Activated T-helper 17 cell treated with anti-CD3 and anti-CD28 coated beads, Interleukin-2, amount 50 U/mL, for 72 hours (primary cell): Measurements from ENCODE around the gene ITGAX. TPM values are rescaled to one million over a fixed set of nuclear protein-coding genes. Genes with fewer than 3 reads are reported as not detected.

Experiments
- ATAC-seq: fragments of 150-1000 bp; cut with Tn5 transposase; replicated peaks from 2 replicates; pipeline ENCODE4 v1.10.0; 2021; ENCODE audit warnings: mild to moderate bottlenecking, moderate library complexity
- H3K27ac Mint-ChIP-seq: one replicate; pipeline ENCODE4 v1.8.0; 2022; ENCODE audit warnings: mixed read lengths
- H3K27me3 Mint-ChIP-seq: one replicate; pipeline ENCODE4 v1.8.0; 2022; ENCODE audit warnings: mixed read lengths
- H3K36me3 Mint-ChIP-seq: one replicate; pipeline ENCODE4 v1.8.0; 2022; ENCODE audit warnings: low read depth, mild to moderate bottlenecking, mixed read lengths
- H3K4me1 Mint-ChIP-seq: one replicate; pipeline ENCODE4 v1.8.0; 2022; ENCODE audit warnings: mixed read lengths
- H3K4me3 Mint-ChIP-seq: one replicate; pipeline ENCODE4 v1.8.0; 2022; ENCODE audit warnings: mild to moderate bottlenecking, mixed read lengths
- H3K9me3 Mint-ChIP-seq: one replicate; pipeline ENCODE4 v1.8.0; 2022; ENCODE audit warnings: mixed read lengths
- total RNA-seq, 2 donors: library from RNA; stranded (reverse); gene quantifications; one replicate each; pipeline ENCODE4 v1.2.3, GENCODE V29; 2022

The ITGAX gene
- total RNA-seq, 2 donors from 2014 or later, result 25.5 to 50.4 TPM

DNA sequence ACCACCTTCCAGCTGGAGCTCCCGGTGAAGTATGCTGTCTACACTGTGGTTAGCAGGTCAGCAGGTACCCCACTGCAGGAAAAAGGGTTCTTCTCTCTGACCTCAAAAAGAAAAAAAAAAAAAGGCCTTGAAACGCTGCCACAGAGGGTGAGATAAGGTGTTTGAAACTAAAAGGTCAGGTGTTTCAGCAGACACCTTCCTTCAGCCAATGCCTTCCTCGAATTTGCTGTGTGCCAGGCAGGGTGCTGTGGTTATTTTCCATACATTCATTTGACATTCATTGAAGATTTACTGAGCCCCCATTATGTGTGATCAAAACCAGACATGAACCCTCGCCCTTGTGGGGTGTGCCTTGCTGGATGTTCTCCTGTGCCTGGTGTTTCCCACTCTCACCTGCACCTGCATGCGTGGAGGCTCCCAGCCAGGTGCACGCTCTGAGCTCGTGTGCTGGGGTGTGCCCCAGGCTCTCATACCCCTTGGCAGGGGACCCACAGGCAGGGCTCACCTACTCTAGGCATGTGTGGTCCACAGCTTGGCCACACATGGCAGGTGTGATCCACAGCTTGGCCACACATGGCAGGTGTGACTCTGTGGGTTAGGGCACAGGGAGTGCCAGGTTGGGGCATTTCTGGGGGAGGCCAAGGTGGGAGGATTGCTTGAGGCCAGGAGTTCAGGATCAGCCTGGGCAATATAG lies 22.4 kb downstream of the ITGAX start:
- ATAC-seq, result no peak
- H3K4me3 Mint-ChIP-seq, result no peak overlapping the region
- H3K36me3 Mint-ChIP-seq, result no peaks in the 10 kb centered on the region

GRCh38 chr16:31380201-31380600 lies 25.2 kb downstream of the ITGAX start:
- H3K4me1 Mint-ChIP-seq, result peaks cover 3% of the 10 kb centered on the region
- H3K36me3 Mint-ChIP-seq, result no peaks in the 10 kb centered on the region
- H3K4me3 Mint-ChIP-seq, result no peak overlapping the region
- no peak for ATAC-seq
- H3K27ac Mint-ChIP-seq, result no peak overlapping the region
- H3K9me3 Mint-ChIP-seq, result no peaks in the 10 kb centered on the region
- H3K27me3 Mint-ChIP-seq, result peaks cover 6% of the 10 kb centered on the region

More for the DNA sequence above, 22.4 kb downstream of the ITGAX start:
- H3K27ac Mint-ChIP-seq, result no peak overlapping the region
- no peaks in the 10 kb centered on the region for H3K9me3 Mint-ChIP-seq
- H3K27me3 Mint-ChIP-seq, result peaks cover 1% of the 10 kb centered on the region
- peaks cover 1% of the 10 kb centered on the region for H3K4me1 Mint-ChIP-seq

DNA sequence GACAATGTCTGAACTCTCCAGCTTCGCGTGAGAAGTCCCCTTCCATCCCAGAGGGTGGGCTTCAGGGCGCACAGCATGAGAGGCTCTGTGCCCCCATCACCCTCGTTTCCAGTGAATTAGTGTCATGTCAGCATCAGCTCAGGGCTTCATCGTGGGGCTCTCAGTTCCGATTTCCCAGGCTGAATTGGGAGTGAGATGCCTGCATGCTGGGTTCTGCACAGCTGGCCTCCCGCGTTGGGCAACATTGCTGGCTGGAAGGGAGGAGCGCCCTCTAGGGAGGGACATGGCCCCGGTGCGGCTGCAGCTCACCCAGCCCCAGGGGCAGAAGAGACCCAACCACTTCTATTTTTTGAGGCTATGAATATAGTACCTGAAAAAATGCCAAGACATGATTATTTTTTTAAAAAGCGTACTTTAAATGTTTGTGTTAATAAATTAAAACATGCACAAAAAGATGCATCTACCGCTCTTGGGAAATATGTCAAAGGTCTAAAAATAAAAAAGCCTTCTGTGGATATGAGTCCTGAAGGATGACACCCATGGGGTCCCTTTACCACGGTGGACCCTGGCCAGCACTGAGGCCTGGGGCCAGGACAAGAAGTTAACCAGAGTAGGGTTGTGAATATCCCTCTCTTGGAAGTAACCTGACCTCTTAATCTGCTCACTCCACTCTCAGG lies 27.6 kb downstream of the ITGAX start:
- peaks cover 6% of the 10 kb centered on the region for H3K27me3 Mint-ChIP-seq
- peak; percentile 40 for ATAC-seq
- peaks cover 14% of the 10 kb centered on the region for H3K4me1 Mint-ChIP-seq
- H3K9me3 Mint-ChIP-seq, result no peaks in the 10 kb centered on the region
- no peak overlapping the region for H3K27ac Mint-ChIP-seq
- no peak overlapping the region for H3K4me3 Mint-ChIP-seq
- no peaks in the 10 kb centered on the region for H3K36me3 Mint-ChIP-seq

DNA sequence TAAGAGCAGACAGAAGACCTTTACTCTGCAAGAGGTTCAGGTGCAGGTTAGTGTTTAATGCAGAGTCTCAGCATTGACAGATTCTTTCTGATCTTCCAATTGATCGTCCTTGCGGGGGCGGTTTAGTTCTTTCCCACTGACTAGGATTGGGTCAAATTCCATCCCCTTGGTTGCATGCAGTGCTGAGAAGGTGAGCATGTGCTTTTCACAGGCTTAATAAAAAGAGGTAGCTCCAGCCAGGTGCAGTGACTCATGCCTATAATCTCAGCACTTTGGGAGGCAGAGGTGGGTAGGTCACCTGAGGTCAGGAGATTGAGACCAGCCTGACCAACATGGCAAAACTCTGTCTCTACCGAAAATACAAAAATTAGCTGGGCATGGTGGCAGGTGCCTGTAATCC lies 30.7 kb downstream of the ITGAX start:
- Mint-ChIP-seq H3K4me1 (peaks cover 14% of the 10 kb centered on the region), H3K9me3 (no peaks in the 10 kb centered on the region), H3K4me3 (peak overlapping the region; percentile 27), H3K27me3 (peaks cover 18% of the 10 kb centered on the region), H3K36me3 (no peaks in the 10 kb centered on the region), H3K27ac (peak overlapping the region; percentile 65)
- no peak for ATAC-seq

DNA sequence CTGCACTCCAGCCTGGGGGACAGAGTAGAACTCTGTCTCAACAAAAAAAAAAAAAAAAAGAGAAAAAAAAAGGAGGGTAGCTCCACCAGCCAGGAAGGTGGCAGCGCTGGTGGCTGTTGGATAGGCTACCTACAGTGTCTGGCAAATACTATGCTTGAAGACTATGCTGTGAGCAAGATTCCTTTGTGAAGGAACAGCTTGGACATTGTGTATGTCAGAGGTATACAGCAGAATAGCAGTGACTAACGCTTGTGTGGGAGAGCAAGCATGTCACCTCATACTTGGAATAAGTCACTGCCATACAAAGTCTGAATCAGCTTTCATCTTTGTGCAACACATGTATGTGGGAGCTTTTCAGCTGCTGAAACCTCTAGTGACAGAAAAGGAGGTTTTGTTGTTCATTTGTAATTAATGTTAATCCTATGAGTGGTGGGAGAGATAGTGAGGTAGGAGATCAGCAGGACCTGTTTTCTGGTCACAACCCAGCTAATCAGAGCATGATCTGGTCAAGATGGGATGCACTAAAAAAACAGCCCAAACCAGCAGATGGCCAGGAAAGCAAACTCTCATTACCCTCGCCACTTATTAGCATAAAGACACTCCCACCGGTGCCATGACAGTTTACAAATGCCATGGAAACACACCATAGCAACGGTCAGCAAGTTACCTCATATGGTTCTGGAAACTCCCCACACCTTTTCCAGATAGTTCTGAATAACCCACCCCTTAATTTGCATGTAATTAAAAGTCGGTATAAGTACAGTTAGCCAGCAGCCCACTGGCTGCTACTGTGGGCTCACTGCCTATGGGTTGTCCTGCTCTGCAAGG lies 31.4 kb downstream of the ITGAX start:
- Mint-ChIP-seq H3K27me3 (peaks cover 20% of the 10 kb centered on the region), H3K9me3 (no peaks in the 10 kb centered on the region)

DNA sequence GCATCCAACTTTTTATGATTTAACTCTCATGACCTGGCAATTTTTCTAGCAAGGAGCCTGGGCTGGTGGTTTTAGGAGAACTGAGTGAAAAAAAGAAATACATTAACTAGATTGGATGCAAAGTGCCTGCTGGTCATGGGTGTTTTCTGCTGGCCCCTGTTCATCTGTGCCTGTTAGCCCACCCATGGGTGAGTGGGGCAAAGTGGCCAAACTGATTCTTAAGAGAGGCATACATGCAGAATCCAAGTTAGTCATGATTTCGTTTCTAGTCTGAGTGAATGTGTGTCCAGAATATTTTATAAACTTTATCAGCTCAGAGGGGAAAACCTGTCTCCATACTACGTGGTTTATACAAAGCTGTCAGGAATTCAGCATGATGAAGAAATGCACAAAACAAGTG lies 33.6 kb downstream of the ITGAX start:
- Mint-ChIP-seq H3K27me3 (peaks cover 20% of the 10 kb centered on the region), H3K4me1 (peaks cover 11% of the 10 kb centered on the region), H3K36me3 (no peaks in the 10 kb centered on the region), H3K27ac (no peak overlapping the region), H3K4me3 (no peak overlapping the region), H3K9me3 (no peaks in the 10 kb centered on the region)
- ATAC-seq, result no peak

More for the DNA sequence above, 31.4 kb downstream of the ITGAX start:
- Mint-ChIP-seq H3K36me3 (no peaks in the 10 kb centered on the region), H3K4me1 (peaks cover 14% of the 10 kb centered on the region), H3K4me3 (peak overlapping the region; percentile 48), H3K27ac (peak overlapping the region; percentile 65)
- peak; percentile 98 for ATAC-seq

GRCh38 chr16:31390504-31391041 lies 35.6 kb downstream of the ITGAX start:
- Mint-ChIP-seq H3K9me3 (no peaks in the 10 kb centered on the region), H3K27me3 (peaks cover 24% of the 10 kb centered on the region), H3K36me3 (no peaks in the 10 kb centered on the region), H3K4me3 (no peak overlapping the region), H3K27ac (no peak overlapping the region), H3K4me1 (peaks cover 11% of the 10 kb centered on the region)
- ATAC-seq, result no peak

GRCh38 chr16:31393056-31393455 lies 38.1 kb downstream of the ITGAX start, which contains the start of gene ITGAD:
TSS of gene ITGAD (plus strand) at chr16:31393335. CDS start at chr16:31393361, 26 bp downstream.
- Mint-ChIP-seq H3K9me3 (no peaks in the 10 kb centered on the region), H3K4me1 (no peaks in the 10 kb centered on the region), H3K4me3 (no peak within 1 kb of the TSS), H3K27ac (no peak within 1 kb of the TSS), H3K36me3 (no peaks in the 10 kb centered on the region), H3K27me3 (peaks cover 24% of the 10 kb centered on the region)
- ATAC-seq, result no peak

- H3K4me3 Mint-ChIP-seq, result no peak overlapping the region
Observed at GRCh38 chr16:31395647-31396046, 40.7 kb downstream of the ITGAX start.

DNA sequence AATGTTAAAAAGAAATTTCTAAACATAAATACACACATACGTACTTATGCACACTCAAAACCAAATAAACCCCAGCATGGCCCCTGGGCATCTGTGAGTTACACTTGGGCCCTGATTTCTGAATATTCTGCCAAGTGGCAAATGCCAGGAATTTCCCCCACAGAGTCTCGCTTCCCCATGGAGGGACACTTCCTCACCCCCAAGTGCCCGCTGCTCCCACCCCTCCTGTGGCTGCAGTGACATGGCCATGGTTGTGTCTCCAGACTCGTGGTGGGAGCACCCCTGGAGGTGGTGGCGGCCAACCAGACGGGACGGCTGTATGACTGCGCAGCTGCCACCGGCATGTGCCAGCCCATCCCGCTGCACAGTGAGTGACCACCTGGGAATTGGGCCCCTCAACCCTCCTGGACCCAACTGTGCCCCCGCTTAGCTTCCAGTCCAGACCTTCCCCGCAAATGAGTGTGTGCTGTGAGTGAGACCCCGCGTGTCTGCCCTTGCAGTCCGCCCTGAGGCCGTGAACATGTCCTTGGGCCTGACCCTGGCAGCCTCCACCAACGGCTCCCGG lies 42.2 kb downstream of the ITGAX start:
- H3K36me3 Mint-ChIP-seq, result no peaks in the 10 kb centered on the region
- ATAC-seq, result no peak
- no peak overlapping the region for H3K27ac Mint-ChIP-seq

More at GRCh38 chr16:31395647-31396046, 40.7 kb downstream of the ITGAX start:
- H3K27me3 Mint-ChIP-seq, result peaks cover 12% of the 10 kb centered on the region
- no peaks in the 10 kb centered on the region for H3K36me3 Mint-ChIP-seq
- peaks cover 3% of the 10 kb centered on the region for H3K4me1 Mint-ChIP-seq
- ATAC-seq, result no peak
- H3K27ac Mint-ChIP-seq, result no peak overlapping the region
- peaks cover 5% of the 10 kb centered on the region for H3K9me3 Mint-ChIP-seq

DNA sequence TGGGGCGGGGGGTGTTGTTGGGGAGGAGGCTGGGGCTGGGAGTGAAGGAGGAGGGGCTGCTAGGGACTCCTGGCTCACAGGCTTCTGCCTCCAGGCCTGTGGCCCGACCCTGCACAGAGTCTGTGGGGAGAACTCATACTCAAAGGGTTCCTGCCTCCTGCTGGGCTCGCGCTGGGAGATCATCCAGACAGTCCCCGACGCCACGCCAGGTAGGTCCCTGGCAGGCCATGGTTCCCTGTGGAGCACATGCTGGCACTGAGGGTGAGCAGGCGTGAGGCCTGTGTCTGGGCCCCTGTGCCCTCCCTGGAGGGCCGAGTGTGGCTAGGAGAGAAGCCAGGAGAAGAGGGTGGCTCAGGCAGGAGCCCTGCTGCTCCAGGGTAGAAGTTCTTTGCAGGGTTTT lies 42.7 kb downstream of the ITGAX start:
- H3K36me3 Mint-ChIP-seq, result no peaks in the 10 kb centered on the region
- H3K4me1 Mint-ChIP-seq, result peaks cover 3% of the 10 kb centered on the region
- peaks cover 5% of the 10 kb centered on the region for H3K9me3 Mint-ChIP-seq
- H3K4me3 Mint-ChIP-seq, result no peak overlapping the region
- H3K27ac Mint-ChIP-seq, result no peak overlapping the region
- peaks cover 10% of the 10 kb centered on the region for H3K27me3 Mint-ChIP-seq
- no peak for ATAC-seq

More for the DNA sequence above, 42.2 kb downstream of the ITGAX start:
- Mint-ChIP-seq H3K9me3 (peaks cover 5% of the 10 kb centered on the region), H3K27me3 (peaks cover 10% of the 10 kb centered on the region), H3K4me1 (peaks cover 3% of the 10 kb centered on the region), H3K4me3 (no peak overlapping the region)

DNA sequence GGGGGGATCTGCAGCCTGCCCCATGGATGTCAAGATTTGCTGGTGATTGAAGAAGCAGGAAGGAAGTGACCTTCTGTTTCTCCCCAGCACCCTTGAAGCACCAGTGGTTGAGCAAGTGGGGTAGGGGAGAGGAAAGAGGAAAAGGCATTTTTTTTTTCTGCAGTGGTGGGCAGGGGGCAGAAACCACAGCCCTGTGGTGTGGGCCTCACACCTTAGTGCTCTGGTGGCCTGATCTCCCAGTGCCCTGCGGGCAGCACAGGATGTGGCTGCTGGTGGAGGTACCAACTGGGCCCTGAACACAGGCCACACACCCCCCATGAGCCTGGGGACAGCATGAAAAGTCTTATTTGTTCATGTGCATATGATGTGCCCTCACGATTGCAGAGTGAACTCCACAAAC lies 45.2 kb downstream of the ITGAX start:
- Mint-ChIP-seq H3K4me1 (peaks cover 3% of the 10 kb centered on the region), H3K27me3 (peaks cover 4% of the 10 kb centered on the region), H3K27ac (no peak overlapping the region)

GRCh38 chr16:31401436-31401835 lies 46.5 kb downstream of the ITGAX start:
- Mint-ChIP-seq H3K4me3 (no peak overlapping the region), H3K27ac (no peak overlapping the region), H3K4me1 (peaks cover 3% of the 10 kb centered on the region), H3K27me3 (no peaks in the 10 kb centered on the region), H3K9me3 (peaks cover 5% of the 10 kb centered on the region), H3K36me3 (no peaks in the 10 kb centered on the region)
- no peak for ATAC-seq

More for the DNA sequence above, 45.2 kb downstream of the ITGAX start:
- Mint-ChIP-seq H3K9me3 (peaks cover 5% of the 10 kb centered on the region), H3K36me3 (no peaks in the 10 kb centered on the region), H3K4me3 (no peak overlapping the region)
- peak; percentile 6 for ATAC-seq

DNA sequence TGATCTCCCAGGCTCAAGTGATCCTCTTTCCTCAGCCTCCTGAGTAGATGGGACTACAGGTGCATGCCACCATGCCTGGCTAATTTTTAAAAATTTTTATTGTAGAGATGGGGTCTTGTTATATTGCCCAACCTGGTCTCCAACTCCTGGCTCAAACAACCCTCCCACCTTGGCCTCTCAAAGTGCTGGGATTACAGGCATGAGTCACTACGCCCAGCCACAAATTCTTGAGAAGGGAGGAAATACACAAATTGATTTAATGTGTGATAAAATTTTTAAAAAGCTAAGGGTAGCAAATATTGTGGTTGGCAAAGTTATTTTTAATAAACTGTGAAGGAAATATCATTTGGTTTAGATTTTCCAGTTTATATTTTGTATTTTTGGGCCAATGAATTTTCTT lies 47.7 kb downstream of the ITGAX start:
- no peak overlapping the region for H3K4me3 Mint-ChIP-seq
- peaks cover 3% of the 10 kb centered on the region for H3K4me1 Mint-ChIP-seq
- H3K27me3 Mint-ChIP-seq, result no peaks in the 10 kb centered on the region
- no peaks in the 10 kb centered on the region for H3K36me3 Mint-ChIP-seq
- ATAC-seq, result no peak
- H3K27ac Mint-ChIP-seq, result no peak overlapping the region
- peaks cover 5% of the 10 kb centered on the region for H3K9me3 Mint-ChIP-seq
